Mesendoderm (in vitro differentiated cells): ENCODE results near the gene TPPP2.

ENCODE experiments used
- DNase-seq: peaks from one replicate; pipeline ENCODE4 v3.0.0; 2013
- H2AK5ac ChIP-seq: 2 replicates; pipeline ENCODE4 v1.6.1; 2013; ENCODE audit warnings: low read length, inconsistent platforms
- H2BK120ac ChIP-seq: 2 replicates; pipeline ENCODE4 v1.6.1; 2013; ENCODE audit warnings: low read depth, mild to moderate bottlenecking, low read length, moderate library complexity, mixed read lengths
- H2BK15ac ChIP-seq: replicated peaks from 2 replicates; pipeline ENCODE4 v1.6.1; 2013; ENCODE audit warnings: low read depth, mild to moderate bottlenecking, moderate library complexity
- H2BK5ac ChIP-seq: 2 replicates; pipeline ENCODE4 v1.6.1; 2013; ENCODE audit warnings: low read length, inconsistent platforms
- H3K18ac ChIP-seq: 2 replicates; pipeline ENCODE4 v1.6.1; 2013; ENCODE audit warnings: mild to moderate bottlenecking, low read length, mixed read lengths
- H3K23ac ChIP-seq: one replicate; pipeline ENCODE4 v1.6.1; 2013; ENCODE audit warnings: low read length
- H3K27ac ChIP-seq: 2 replicates; pipeline ENCODE4 v1.5.1; 2013; ENCODE audit warnings: low read depth, mild to moderate bottlenecking, inconsistent platforms, low read length, moderate library complexity
- H3K27me3 ChIP-seq: 2 replicates; pipeline ENCODE4 v1.6.1; 2013; ENCODE audit warnings: low read length, control low read depth, mild to moderate bottlenecking, inconsistent platforms; ENCODE audit not compliant: insufficient read depth, poor library complexity
- H3K36me3 ChIP-seq: 2 replicates; pipeline ENCODE4 v1.6.1; 2013; ENCODE audit warnings: low read length, inconsistent platforms; ENCODE audit not compliant: control insufficient read depth, insufficient read depth
- H3K4ac ChIP-seq: one replicate; pipeline ENCODE4 v1.6.1; 2013; ENCODE audit warnings: low read depth, mild to moderate bottlenecking, low read length, moderate library complexity
- H3K4me1 ChIP-seq: 2 replicates; pipeline ENCODE4 v1.6.1; 2013; ENCODE audit warnings: low read depth, low read length, inconsistent platforms; ENCODE audit not compliant: control insufficient read depth
- H3K4me2 ChIP-seq: 2 replicates; pipeline ENCODE4 v1.6.1; 2013; ENCODE audit warnings: low read length
- H3K4me3 ChIP-seq: 2 replicates; pipeline ENCODE4 v1.5.1; 2013; ENCODE audit warnings: mild to moderate bottlenecking, low read length
- H3K56ac ChIP-seq: one replicate; pipeline ENCODE4 v1.6.1; 2013; ENCODE audit warnings: low read length
- H3K79me1 ChIP-seq: 2 replicates; pipeline ENCODE4 v1.6.1; 2013; ENCODE audit warnings: low read length, inconsistent platforms
- H3K79me2 ChIP-seq: 2 replicates; pipeline ENCODE4 v1.6.1; 2013; ENCODE audit warnings: mild to moderate bottlenecking, low read length; ENCODE audit not compliant: control insufficient read depth, insufficient read depth
- H3K9ac ChIP-seq: 2 replicates; pipeline ENCODE4 v1.6.1; 2013; ENCODE audit warnings: low read length, inconsistent platforms
- H4K5ac ChIP-seq: one replicate; pipeline ENCODE4 v1.6.1; 2013; ENCODE audit warnings: low read length
- H4K8ac ChIP-seq: one replicate; pipeline ENCODE4 v1.6.1; 2013; ENCODE audit warnings: low read depth, mild to moderate bottlenecking, control low read depth, low read length, moderate library complexity
- WGBS: extraction: QIAGEN DNeasy Blood & Tissue Kit; methylation state at CpG from one replicate; pipeline ENCODE4 v1.1.7; 2013; ENCODE audit warnings: low lambda C conversion rate, missing lambda C conversion rate; ENCODE audit not compliant: insufficient coverage; ENCODE audit errors: extremely low coverage; 5-methylcytosine and 5-hydroxymethylcytosine counted together

TPPP2 gene

DNA sequence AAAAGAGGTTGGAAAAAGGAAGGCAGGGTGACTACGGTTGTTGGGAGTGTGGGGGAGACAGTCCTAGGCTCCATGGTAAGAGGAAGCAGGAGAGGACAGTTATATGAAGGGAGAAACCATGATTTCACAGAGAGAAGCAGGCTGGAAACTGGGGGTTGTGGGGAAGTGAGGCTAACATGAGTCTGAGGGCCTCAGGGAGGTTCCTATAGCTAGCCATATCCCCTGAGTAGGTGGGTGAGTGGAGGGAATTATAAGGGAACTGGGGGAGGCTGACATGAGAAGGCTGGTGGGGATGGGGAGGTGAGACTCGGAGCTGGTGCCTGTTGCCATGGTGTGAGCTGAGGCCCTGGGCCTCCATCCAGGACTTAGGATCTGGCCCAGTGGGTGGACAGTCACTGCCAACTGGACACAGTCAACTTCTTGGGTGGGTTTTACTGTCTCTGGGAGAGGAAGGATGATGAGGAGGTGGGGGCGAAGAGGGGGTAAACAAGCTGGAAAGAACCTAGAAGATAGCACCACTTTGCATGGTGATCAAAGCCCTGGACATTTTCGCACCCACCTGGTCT is 3.2 kb downstream of the TPPP2 start:
- no peaks in the 10 kb centered on the region for H3K79me1 ChIP-seq
- WGBS = no CpG with 5 or more reads among the region's 4 CpGs
- H3K56ac ChIP-seq = no peak overlapping the region
- H3K18ac ChIP-seq = no peak overlapping the region
- DNase-seq = no peak
- no peak overlapping the region for H3K23ac ChIP-seq
- H2BK15ac ChIP-seq = no peak overlapping the region
- no peak overlapping the region for H2AK5ac ChIP-seq
- H2BK5ac ChIP-seq = no peak overlapping the region
- H3K27ac ChIP-seq = no peak overlapping the region
- no peaks in the 10 kb centered on the region for H3K79me2 ChIP-seq
- no peak overlapping the region for H4K5ac ChIP-seq
- no peak overlapping the region for H3K9ac ChIP-seq
- no peaks in the 10 kb centered on the region for H3K36me3 ChIP-seq
- no peaks in the 10 kb centered on the region for H3K4me1 ChIP-seq
- H3K27me3 ChIP-seq = no peaks in the 10 kb centered on the region
- H2BK120ac ChIP-seq = no peak overlapping the region
- no peak overlapping the region for H3K4me3 ChIP-seq
- no peak overlapping the region for H4K8ac ChIP-seq
- no peak overlapping the region for H3K4me2 ChIP-seq
- no peak overlapping the region for H3K4ac ChIP-seq

DNA sequence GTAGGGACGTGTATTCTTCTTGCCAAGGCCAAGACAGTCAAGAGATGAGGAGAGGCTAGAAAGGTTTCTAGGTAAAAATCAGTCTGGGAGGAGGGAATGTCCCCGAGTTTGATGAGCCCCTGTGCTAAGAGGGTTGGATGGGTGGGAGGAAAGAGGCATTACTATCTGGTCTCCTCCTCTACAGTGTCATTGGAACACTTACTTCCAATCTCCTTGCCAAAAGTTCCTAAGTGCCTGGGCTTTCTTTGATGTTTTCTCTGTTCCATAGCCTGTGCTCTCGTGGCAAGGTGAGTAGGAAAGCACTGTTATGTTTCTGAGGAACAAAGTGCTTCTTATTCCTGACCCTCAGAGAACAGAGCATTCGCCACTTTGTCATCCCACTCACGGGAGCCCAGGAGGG is 4.7 kb downstream of the TPPP2 start, which contains the start of gene RNASE13:
TSS of gene RNASE13 (minus strand) at position 101 of the 400 bp plus-strand sequence. CDS start 519 bp downstream, outside the sequence.
- Histone ChIP-seq H3K79me2 (no peaks in the 10 kb centered on the region), H2BK120ac (no peak within 1 kb of the TSS), H3K27ac (no peak within 1 kb of the TSS), H3K9ac (no peak within 1 kb of the TSS), H3K4me1 (peaks cover 5% of the 10 kb centered on the region), H3K36me3 (no peaks in the 10 kb centered on the region), H3K27me3 (no peaks in the 10 kb centered on the region), H4K5ac (no peak within 1 kb of the TSS), H3K4me3 (no peak within 1 kb of the TSS), H2BK5ac (no peak within 1 kb of the TSS), H2BK15ac (no peak within 1 kb of the TSS), H4K8ac (no peak within 1 kb of the TSS), H3K4ac (no peak within 1 kb of the TSS), H3K23ac (no peak within 1 kb of the TSS), H3K4me2 (no peak within 1 kb of the TSS), H2AK5ac (no peak within 1 kb of the TSS), H3K18ac (no peak within 1 kb of the TSS), H3K79me1 (no peaks in the 10 kb centered on the region), H3K56ac (no peak within 1 kb of the TSS)
- WGBS = no CpG with 5 or more reads among the region's 5 CpGs
- DNase-seq = no peak

DNA sequence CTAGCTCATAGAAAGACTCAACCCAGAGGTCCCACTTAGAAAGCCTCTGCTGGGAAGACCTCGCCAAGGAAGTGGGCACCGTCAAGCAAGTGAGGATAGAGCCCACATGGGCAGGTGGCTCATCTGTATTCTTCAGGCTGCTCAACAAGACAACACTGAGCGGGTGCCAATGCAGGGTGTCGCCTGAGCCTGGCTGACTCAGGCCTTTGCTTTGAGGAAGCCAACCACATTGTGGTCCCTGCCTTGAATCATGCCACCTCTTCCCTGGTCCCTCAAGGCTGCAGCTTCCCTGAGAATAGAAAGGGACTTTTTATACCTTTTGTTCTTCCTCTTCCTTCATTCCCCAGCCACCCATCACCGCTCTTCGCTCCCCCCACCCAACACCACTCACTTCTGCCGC is 6.7 kb downstream of the TPPP2 start:
- H3K23ac ChIP-seq = no peak overlapping the region
- no peak overlapping the region for H2BK120ac ChIP-seq

DNA sequence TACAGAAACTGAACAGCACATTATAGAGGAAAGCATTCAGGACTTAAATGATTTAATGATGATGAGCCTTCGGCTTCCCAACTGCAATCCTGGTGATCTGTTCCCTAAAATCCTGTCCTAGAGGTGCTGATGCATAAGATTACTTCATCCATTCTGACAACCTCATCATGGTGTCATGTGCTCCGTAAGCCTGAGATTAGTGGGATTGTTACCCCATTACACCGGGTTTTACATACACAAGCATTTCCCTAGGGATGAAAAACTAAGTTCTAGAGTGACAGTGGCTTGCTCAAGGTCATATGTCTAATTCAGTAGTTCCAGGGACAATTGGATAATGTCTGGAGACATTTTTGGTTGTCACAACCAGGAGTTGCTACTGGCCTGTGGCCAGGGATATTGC is 7.1 kb downstream of the TPPP2 start:
- no peak overlapping the region for H2BK15ac ChIP-seq
- H3K79me2 ChIP-seq = no peaks in the 10 kb centered on the region
- no peak overlapping the region for H3K9ac ChIP-seq
- H2BK5ac ChIP-seq = no peak overlapping the region
- H4K5ac ChIP-seq = no peak overlapping the region
- H3K36me3 ChIP-seq = no peaks in the 10 kb centered on the region
- no peak overlapping the region for H3K18ac ChIP-seq
- no peak overlapping the region for H3K23ac ChIP-seq
- peaks cover 5% of the 10 kb centered on the region for H3K4me1 ChIP-seq
- no peak overlapping the region for H3K4ac ChIP-seq
- no peaks in the 10 kb centered on the region for H3K79me1 ChIP-seq
- H3K4me3 ChIP-seq = no peak overlapping the region
- H3K27me3 ChIP-seq = no peaks in the 10 kb centered on the region
- no peak overlapping the region for H3K27ac ChIP-seq
- H4K8ac ChIP-seq = no peak overlapping the region
- H3K4me2 ChIP-seq = no peak overlapping the region
- no peak for DNase-seq
- H2BK120ac ChIP-seq = no peak overlapping the region
- no peak overlapping the region for H3K56ac ChIP-seq
- no CpG with 5 or more reads among the region's 3 CpGs for WGBS
- H2AK5ac ChIP-seq = no peak overlapping the region

More for the DNA sequence above, 6.7 kb downstream of the TPPP2 start:
- H3K4me2 ChIP-seq = no peak overlapping the region
- H3K36me3 ChIP-seq = no peaks in the 10 kb centered on the region
- H3K4me1 ChIP-seq = peaks cover 5% of the 10 kb centered on the region
- H2AK5ac ChIP-seq = no peak overlapping the region
- H2BK15ac ChIP-seq = no peak overlapping the region
- no peaks in the 10 kb centered on the region for H3K79me1 ChIP-seq
- DNase-seq = no peak
- WGBS = no CpG with 5 or more reads among the region's 7 CpGs
- no peak overlapping the region for H2BK5ac ChIP-seq
- no peak overlapping the region for H3K56ac ChIP-seq
- H3K4ac ChIP-seq = no peak overlapping the region
- H4K8ac ChIP-seq = no peak overlapping the region
- H3K18ac ChIP-seq = no peak overlapping the region
- H4K5ac ChIP-seq = no peak overlapping the region
- no peak overlapping the region for H3K27ac ChIP-seq
- H3K4me3 ChIP-seq = no peak overlapping the region
- no peaks in the 10 kb centered on the region for H3K79me2 ChIP-seq
- no peak overlapping the region for H3K9ac ChIP-seq
- no peaks in the 10 kb centered on the region for H3K27me3 ChIP-seq

DNA sequence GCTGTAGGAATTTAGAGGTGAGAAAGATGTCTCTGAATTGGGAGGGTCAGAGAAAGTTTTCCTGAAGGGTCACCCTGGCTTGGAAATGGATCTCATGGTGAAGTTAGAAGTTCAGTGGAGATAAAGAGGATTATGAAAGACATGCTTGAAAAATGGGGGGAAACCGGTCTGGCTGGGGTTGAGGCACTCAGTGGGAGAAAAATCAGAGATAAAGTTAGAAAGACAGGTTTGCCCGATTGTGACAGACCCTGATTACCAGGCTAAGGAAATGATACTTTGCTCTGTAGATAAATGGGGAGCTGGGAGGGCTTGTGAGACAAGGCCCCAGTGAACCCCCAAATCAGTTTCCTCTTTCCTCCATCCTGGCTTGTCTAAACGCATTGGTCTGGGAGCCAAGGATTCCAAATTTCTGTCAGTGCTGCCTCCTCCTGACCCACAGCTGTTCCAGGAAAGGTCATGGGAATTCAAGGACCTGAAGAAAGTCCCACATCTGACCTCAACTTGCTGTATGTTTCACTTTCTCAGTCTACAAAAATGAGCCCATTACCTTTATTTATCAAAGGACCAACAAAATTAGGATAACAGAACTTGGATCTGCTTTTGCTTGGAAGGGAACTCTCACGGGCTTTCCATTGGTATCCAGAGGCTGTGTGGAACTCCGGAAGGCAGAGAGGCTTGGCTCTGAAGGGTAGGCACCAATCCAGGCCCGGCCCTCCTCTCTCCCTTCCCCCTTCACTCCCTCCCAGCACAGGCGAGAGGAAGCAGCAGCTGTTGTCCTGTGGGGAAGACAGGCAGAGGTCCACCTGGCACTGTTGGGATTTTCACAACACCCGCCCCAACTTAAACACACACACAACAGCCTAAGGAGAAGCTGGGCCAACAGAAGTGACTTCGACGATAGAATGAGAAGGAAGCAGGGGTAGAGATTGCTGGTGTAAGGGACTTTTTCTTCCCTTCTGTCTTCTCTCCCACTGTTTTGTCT is 8.7 kb downstream of the TPPP2 start:
- H4K8ac ChIP-seq = no peak overlapping the region
- H3K4me1 ChIP-seq = peaks cover 5% of the 10 kb centered on the region
- no peak overlapping the region for H3K18ac ChIP-seq
- H3K23ac ChIP-seq = no peak overlapping the region
- H3K4ac ChIP-seq = no peak overlapping the region
- no peak overlapping the region for H3K4me3 ChIP-seq
- no peaks in the 10 kb centered on the region for H3K36me3 ChIP-seq
- H3K56ac ChIP-seq = peak overlapping the region; percentile 34
- no peak overlapping the region for H2BK120ac ChIP-seq
- no peak overlapping the region for H2AK5ac ChIP-seq
- H3K79me2 ChIP-seq = no peaks in the 10 kb centered on the region
- no peak overlapping the region for H3K27ac ChIP-seq
- DNase-seq = peak; percentile 82
- no peak overlapping the region for H2BK5ac ChIP-seq
- whole genome bisulfite sequencing = no CpG with 5 or more reads among the region's 10 CpGs
- no peak overlapping the region for H4K5ac ChIP-seq
- no peaks in the 10 kb centered on the region for H3K27me3 ChIP-seq
- no peak overlapping the region for H2BK15ac ChIP-seq
- no peaks in the 10 kb centered on the region for H3K79me1 ChIP-seq
- H3K4me2 ChIP-seq = no peak overlapping the region
- H3K9ac ChIP-seq = no peak overlapping the region
